Germinal center (tissue), 1 donor: ENCODE results near the gene GVQW3.

Source experiments
- DNase-seq: peaks from one replicate; pipeline ENCODE4 v3.0.0; 2012; ENCODE audit warnings: mixed read lengths, low spot score

Gene GVQW3

GRCh38 chr11:76380977-76381719 is at the start of gene GVQW3, which contains the start of gene THAP12:
Gene GVQW3 (plus strand): TSS chr11:76381323. CDS start chr11:76381829, 506 bp downstream.
Gene THAP12 (minus strand): TSS chr11:76381132. CDS start chr11:76380836, 296 bp downstream.
- peak; percentile 100 for DNase-seq

- DNase-seq: no peak
Observed at GRCh38 chr11:76334826-76335389, 46.2 kb upstream of the GVQW3 start.

GRCh38 chr11:76335842-76336241 is 45.3 kb upstream of the GVQW3 start:
- no peak for DNase-seq

GRCh38 chr11:76336597-76336996 is 44.5 kb upstream of the GVQW3 start:
- no peak for DNase-seq

GRCh38 chr11:76337469-76337868 is 43.7 kb upstream of the GVQW3 start:
- no peak for DNase-seq

GRCh38 chr11:76337923-76338322 is 43.2 kb upstream of the GVQW3 start:
- DNase-seq: no peak

- DNase-seq: peak; percentile 24
Observed at GRCh38 chr11:76339221-76339620, 41.9 kb upstream of the GVQW3 start.

GRCh38 chr11:76347466-76347865 is 33.7 kb upstream of the GVQW3 start:
- no peak for DNase-seq

GRCh38 chr11:76348348-76348747 is 32.8 kb upstream of the GVQW3 start:
- no peak for DNase-seq

- DNase-seq: no peak
Observed at GRCh38 chr11:76355172-76355571, 26.0 kb upstream of the GVQW3 start.

GRCh38 chr11:76361374-76361773 is 19.7 kb upstream of the GVQW3 start:
- DNase-seq: no peak

- no peak for DNase-seq
Observed at GRCh38 chr11:76361776-76362175, 19.3 kb upstream of the GVQW3 start.

- DNase-seq: no peak
Observed at GRCh38 chr11:76362716-76363115, 18.4 kb upstream of the GVQW3 start.

- DNase-seq: no peak
Observed at GRCh38 chr11:76365038-76365679, 16.0 kb upstream of the GVQW3 start.

- DNase-seq: no peak
Observed at GRCh38 chr11:76368490-76368889, 12.6 kb upstream of the GVQW3 start.

GRCh38 chr11:76369406-76369805 is 11.7 kb upstream of the GVQW3 start:
- DNase-seq: no peak

GRCh38 chr11:76371170-76371569 is 10.0 kb upstream of the GVQW3 start:
- no peak for DNase-seq

- DNase-seq: no peak
Observed at GRCh38 chr11:76376746-76377558, 4.2 kb upstream of the GVQW3 start.

- DNase-seq: no peak
Observed at GRCh38 chr11:76379807-76380158, 1.3 kb upstream of the GVQW3 start.

GRCh38 chr11:76380159-76380976 is 755 bp upstream of the GVQW3 start:
- DNase-seq: peak; percentile 42

GRCh38 chr11:76382209-76382608 is 1.1 kb downstream of the GVQW3 start:
- DNase-seq: no peak

- no peak for DNase-seq
Observed at GRCh38 chr11:76385903-76386302, 4.8 kb downstream of the GVQW3 start.
